ENCODE measurements around the gene GLI3. TPM values are rescaled to one million over a fixed set of nuclear protein-coding genes. Genes with fewer than 3 reads are reported as not detected.

Gene GLI3
- total and polyA plus RNA-seq, 2 of the 8 experiments (the other 6 are each of a cell fraction or from before 2014, with no cell fraction given), result 8.0 to 31.1 TPM

GRCh38 chr7:42151309-42151708, 85.7 kb downstream of the GLI3 start (continued):
- TF ChIP-seq CHD7 (IDR thresholded peaks at IDR 0.05; ENCODE audit: insufficient replicate concordance, low read length), result no peak
